Measurements from ENCODE around the gene CTIF.

The CTIF gene

DNA sequence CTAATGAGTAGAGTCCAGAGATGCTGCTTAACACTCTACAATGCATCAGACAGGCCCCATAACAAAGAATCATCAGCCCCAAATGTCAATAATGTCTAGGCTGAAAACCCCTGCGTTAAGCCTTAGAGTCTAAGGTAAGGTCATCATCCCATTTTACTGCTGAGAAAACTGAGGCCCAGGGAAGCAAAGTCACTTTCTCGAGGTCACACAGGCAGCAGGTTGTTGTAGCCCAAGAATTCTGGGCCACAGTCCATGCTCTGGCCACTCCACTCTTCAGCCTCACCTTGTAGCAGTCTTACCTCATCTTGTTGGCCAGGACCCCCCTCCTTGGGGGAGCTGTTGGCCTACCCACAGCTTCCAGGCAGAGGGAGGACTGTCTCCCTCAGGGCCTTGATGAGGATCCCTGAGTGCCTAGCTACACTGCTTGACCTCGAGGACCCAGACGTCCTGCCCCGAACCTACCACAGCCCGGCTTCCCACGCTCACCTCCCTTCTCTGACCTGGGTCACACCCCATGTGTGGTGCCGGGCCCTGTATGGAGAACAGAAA lies 357.6 kb downstream of the CTIF start:
- DNase-seq = no peak

DNA sequence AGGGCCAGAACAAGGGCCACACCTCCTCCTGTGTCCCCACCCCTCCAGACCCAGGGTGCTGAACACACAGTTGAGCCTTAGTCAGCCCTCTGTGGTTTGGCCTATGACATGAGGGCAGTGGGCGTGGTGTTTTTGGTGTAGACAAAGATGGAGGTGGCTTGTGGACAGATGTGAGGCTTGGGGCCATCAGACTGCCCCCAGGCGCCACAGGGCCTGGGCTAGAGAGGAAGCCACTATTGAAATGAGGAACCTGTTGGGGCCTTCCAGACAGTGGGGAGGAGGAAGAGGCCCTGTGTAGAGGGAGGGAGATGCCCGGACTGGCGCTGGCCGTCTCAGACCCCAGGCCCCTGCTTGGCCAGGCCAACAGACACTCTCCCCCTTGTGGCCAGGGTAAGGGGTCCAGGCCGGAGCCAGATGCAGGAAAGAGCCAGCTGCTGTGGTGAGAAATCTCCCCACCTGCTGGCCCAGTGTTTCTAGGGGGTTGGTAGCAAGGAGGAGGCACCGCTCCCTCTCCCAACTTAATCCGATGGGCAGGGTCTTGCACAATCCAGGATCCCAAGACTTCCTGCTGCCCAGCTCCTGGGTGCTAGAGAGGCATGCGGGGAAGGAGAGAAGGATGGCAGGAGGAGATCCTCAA lies 358.2 kb downstream of the CTIF start:
- DNase-seq = peak; percentile 17

DNA sequence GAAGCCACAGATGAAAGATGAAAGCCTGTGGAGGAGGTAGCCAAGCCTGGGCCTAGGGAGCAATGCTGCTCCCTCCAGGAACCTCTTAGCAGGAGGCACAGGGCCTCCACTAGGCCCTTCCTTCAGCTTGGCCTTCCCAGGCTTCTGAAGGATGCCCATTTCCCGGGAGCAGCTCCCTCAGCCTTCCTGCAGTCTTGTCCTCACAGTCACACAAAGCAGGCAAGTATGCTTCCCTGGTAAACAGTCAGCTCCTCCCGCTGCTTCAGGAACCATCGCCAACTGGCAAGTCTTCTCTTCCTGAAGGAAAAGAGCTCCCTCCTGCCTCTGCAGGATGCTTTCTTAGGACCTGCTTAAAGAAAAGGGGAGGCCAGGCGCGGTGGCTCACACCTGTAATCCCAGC lies 358.7 kb downstream of the CTIF start:
- no peak for DNase-seq

DNA sequence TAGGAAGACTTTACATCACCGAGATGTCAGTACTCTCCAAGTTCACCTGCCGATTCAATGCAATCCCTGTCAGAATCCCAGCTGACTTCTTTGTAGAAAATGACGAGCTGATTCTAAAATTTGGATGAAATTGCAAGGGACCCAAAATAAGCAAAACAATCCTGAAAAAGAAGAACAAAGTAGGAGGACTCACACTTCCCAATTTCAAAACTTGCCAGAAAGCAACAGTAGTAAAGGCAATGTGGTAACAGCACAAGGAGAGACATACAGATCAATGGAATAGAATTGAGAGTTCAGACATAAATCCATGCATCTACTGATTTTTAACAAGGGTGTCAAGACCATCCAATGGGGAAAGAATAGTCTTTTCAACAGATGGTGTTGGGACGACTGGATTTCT lies 359.7 kb downstream of the CTIF start:
- no peak for DNase-seq

DNA sequence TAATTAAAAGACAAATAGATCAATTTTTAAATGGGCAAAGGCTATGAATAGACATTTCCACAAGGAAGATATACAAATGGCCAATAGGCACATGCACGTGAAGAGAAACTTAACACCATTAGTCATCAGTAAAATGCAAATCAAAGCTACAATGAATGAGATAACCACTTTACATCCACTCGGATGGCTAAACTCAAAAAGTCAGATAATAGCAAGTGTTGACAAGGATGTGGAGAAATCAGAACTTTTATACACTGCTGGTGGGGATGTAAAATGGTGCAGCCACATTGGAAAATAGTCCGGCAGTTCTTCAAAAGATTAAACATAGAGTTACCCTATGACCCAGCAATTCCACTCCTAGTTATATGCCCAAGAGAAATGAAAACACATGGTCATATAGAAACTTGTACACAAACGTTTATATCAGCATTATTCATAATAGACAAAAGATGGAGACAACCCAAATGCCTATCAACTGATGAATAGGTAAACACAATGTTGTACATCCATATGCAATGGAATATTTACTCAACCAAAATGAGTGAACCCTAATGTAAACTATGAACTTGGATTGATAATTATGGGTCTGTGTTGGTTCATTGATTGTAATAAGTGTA lies 360.8 kb downstream of the CTIF start:
- no peak for DNase-seq

DNA sequence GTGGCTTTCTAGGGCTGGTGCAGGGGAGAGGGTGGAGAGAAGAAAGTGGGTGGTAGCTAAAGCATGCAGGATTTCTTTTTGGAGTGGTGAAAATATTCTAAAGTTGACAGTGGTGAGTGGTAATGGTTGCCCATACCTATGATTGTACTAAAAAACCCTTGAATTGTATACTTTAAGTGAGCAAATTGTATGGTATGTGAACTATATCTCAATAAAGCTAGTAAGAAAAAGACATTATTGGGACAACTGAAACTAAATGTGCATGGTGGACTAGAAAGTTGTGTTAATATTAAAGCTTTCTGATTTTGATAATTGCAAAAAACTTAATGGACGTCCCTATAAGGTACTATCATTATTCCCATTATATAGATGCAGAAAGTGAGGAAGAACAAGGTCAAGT lies 361.6 kb downstream of the CTIF start:
- DNase-seq = no peak

DNA sequence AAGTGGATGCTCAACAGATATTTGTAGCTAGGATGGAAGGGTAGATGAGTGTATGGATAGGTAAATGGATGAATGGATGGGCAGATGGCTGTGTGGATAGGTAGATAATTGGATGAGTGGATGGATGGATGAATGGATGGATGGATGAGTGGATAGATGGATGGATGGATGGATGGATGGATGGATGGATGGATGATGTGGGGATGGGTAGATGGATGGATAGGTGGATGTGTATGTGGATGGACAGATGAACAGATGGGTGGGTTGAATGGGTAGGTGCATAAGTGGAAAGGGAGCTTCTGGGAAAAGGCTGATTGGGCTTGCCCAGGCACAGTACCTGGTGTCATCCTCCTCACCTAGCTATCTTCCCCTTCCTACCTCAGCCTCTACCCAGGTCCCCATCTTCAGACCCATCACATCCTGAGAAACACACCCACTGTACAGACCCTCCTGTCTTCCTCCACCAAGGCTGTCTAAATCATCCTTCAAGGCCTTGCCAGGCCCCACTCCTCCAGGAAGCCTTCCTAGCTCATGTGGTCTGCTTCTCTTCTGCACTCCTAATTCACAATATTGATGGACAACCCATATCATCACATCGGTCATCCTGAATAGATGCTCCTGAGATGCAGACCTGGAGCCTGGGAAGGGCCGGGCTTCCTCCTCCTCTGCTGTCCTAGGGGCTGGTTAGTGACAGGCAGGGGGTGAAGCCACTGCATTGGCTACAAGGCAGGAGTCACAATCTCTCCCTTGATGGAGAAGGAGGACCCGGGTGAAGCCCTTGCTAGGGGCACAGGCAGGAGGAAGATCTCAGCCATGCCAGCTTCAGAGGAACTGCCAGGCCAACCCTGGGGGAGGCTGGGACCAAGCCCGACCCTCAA lies 362.6 kb downstream of the CTIF start:
- no peak for DNase-seq

DNA sequence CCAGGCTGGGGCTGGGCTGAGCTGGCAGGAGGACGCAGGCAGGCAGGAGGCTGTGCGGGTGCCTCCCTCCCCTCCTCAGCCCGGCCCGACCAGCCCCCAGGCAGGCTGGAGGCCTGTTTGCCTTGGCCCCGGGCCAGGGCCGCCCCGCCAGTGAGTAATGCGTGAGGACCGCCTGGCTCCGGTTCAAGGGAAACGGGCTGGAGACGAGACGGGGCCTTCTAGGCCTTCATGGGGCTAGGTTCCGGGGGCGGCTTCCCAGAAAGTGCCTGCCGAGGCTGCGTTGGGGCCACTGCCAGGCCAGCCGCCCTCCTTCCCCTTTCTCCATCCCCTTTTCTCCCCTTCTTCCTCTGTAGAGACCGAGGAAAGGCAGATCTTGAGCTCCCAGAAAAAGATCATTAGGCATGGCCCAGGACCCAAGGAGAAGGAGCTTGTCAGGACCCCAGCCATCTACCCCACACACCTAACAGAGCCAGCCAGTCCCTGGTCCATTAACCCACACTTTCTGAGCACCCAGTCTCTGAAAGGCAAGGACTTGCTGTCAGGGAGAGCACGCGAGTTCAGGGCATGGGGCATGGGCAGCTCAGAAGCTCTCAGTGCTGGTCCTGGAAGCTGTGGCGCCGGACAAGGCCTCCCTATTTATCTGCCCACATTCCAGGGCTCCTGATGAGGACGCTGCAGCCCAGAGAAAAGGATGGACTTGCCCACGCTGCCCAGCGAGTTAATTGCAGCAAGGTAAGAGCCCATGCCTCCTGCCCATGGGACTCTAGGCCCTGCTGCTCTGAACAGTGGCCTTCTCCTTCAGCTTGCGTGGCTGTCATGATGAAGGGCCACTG lies 363.4 kb downstream of the CTIF start:
- DNase-seq = no peak

DNA sequence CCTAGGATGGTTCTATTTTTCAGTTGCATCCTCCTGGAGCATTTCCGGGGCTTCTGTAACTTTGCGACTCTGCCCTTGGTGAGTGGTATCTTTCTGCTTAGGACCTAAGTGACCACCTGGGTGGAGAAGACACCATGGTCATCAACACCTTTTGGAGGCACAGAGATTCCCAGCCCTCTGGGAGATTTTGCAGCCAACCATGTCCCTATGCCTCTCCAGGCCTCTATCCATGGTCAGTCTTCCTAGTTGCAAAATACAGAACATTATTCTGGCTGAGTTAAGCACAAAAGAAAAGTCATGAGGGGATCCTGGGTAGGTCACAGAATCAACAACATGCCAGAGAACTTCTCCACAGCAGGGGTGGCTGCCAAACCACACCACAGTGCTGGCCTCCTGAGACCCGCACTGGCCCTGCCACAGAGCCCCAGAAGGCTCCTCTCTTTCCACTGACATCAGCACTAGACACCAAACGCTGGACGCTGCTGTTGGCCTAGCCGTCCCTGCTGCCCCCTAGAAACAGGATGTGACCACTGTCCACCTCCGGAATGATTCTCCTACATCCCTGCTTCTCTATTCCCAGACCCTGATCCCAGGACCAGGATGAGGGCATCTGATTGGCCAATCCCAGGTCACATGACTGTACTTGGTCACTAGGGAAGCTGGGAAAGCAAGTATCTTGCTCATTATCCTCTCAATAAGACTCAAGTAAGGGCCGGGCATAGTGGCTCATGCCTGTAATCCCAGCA lies 364.2 kb downstream of the CTIF start:
- no peak for DNase-seq

DNA sequence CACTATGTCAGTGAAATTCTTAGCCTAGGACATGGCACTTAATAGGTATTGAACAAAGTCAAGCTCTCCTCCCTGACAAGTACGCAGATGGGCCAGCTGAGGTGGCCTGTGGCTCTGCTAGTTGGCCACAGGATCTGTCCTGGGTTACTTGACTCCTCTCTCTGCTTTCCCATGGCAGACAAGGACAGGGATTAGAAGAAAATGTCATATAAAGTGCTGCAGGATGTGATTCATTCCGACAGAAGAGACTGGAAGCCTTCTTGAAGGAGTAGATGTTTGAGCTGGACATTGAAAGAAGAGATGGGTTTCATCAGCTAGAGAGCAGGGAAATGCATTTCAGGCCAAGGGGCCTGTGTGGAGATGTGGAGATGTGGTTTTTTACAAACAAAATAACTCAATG lies 365.3 kb downstream of the CTIF start:
- DNase-seq = no peak

DNA sequence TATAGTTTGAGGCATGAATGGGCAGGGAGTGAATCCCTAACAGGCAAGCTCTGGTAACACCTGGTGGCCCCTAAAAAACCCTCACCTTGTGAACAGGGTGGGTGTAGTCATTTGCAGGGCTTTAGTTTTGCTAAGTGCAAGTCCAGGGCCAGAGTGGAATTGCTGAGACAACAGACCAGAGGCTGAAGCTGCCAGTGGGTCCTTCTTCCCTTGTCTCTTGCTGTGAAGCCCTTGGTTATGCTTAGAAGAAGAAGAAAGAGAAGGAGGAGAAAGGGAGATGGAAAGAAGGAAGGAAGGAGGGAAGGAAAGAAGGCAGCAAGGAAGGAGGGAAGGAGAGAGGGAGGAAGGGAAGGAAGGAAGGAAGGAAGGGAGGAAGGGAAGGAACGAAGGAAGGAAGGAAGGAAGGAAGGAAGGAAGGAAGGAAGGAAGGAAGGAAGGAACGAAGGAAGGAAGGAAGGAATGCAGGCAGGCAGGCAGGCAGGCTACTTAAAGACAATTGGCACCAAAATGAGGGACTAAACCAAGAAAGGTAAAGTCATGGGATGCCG lies 366.1 kb downstream of the CTIF start:
- no peak for DNase-seq

DNA sequence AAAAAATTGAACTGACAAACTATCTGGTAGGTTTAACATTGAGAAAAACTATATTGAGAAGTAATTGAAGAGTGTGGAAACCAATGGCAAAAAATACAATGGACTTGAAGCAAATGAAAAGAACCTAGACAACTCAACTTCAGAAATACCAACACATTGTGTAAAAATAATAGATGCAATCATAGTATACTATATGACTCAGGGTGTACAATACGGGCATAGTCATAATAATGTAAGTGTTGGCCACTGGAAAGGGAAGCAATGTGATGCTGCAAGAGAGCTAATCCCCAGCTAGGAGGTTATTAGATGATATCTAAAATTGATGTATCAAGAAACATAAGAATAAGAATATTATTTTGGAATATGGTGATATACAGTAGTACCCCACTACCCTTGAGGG lies 366.7 kb downstream of the CTIF start:
- DNase-seq = no peak

DNA sequence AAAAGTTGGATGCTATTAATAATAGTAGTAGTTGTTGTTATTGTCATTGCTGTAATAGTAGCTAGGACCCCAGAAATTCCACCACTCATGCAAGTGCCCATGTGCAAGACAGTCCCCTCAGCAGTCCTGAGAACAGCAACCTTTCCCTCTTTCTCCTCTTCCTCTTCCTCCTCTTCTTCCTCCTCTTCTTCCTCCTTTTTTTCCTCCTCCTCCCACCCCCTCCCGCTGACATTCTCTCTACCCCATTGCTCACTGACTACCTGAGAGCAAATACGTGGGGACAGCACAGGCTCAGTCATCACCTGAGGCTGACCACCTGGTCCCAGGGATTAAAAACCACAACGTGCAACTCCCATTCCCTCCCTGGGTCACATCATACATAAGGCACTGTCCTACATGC lies 370.1 kb downstream of the CTIF start:
- DNase-seq = no peak

DNA sequence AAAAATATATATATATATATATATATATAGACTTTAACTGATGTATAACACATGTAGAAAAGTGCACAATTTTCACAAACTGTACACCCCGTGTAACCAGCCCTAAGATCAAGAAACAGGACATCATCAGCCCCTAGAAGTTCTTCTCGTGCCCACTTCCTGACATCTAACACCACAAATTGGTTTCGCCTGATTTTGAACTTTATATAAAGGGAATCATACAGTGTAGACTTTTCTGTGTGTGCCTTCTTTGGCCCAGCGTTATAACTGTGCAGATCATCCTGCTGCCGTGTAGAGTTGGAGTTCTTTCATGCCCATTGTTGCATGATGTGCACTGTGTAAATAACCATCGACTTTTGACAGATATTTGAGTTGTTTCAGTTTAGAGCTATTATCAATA lies 370.9 kb downstream of the CTIF start:
- DNase-seq = no peak

DNA sequence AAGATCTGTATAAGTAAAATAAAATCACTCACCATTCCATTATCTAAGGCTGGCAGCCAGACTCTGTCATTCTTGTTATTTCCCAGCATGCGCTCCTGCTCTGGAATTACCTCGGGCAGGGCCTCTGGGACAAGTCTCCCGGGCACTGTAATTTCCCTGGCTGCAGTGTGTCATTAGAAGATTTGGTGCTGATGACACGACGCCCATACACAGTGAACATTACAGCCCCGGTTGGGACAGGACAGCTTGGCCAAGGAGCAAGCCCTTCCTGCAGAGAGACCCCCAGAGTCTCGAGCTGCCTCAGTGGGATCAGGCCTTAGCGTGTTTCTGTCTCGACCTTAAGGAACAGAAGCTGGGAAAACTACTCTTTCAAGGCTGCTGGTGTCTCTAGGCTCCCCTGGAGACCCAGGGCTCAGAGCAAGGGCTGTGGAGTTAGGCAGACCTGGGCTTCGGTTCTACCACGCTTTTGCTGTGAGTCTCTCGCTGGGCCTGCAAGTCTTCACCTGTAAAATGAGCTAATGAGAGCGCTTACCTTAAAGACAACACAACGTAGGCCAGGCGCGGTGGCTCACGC lies 372.2 kb downstream of the CTIF start:
- DNase-seq = no peak
